ENCODE measurements around the gene VSIG10L. TPM values are rescaled to one million over a fixed set of nuclear protein-coding genes. Genes with fewer than 3 reads are reported as not detected.

Gene VSIG10L
- total RNA-seq, 4 donors from 2014 or later: 0.26 to 3.6 (median 1.7) TPM

- H3K36me3 ChIP-seq: no peaks in the 10 kb centered on the region
- no peaks in the 10 kb centered on the region for H3K9me3 ChIP-seq
- peaks cover 0 to 26% of the 10 kb centered on the region in 2 donors for H3K27me3 ChIP-seq
- TF ChIP-seq POLR2A (IDR thresholded peaks at IDR 0.05) (no peak), CTCF (IDR thresholded peaks at IDR 0.05) (no peak)
- DNase-seq: no peak
- intact Hi-C loops (cut with DNase I; ENCODE audit: low total_unique reads): no loop called here
- no peak overlapping the region for H3K4me3 ChIP-seq
- H3K4me1 ChIP-seq: no peaks in the 10 kb centered on the region
- no peak overlapping the region for H3K27ac ChIP-seq
These were observed 17.8 kb downstream of the VSIG10L start for GRCh38 chr19:51324167-51324481.

GRCh38 chr19:51323481-51324166, 18.3 kb downstream of the VSIG10L start:
- H3K9me3 ChIP-seq: no peaks in the 10 kb centered on the region
- no peak overlapping the region for H3K27ac ChIP-seq
- H3K4me1 ChIP-seq: no peaks in the 10 kb centered on the region
- DNase-seq: no peak
- intact Hi-C loops (cut with DNase I; ENCODE audit: low total_unique reads): no loop called here
- no peaks in the 10 kb centered on the region for H3K36me3 ChIP-seq
- TF ChIP-seq CTCF (IDR thresholded peaks at IDR 0.05): no peak
- TF ChIP-seq POLR2A (IDR thresholded peaks at IDR 0.05): no peak
- no peak overlapping the region for H3K4me3 ChIP-seq
- peaks cover 0 to 21% of the 10 kb centered on the region in 2 donors for H3K27me3 ChIP-seq

GRCh38 chr19:51321799-51322198, 20.1 kb downstream of the VSIG10L start:
- no peak overlapping the region for H3K4me3 ChIP-seq
- DNase-seq: no peak
- no peaks in the 10 kb centered on the region for H3K9me3 ChIP-seq
- intact Hi-C loops (cut with DNase I; ENCODE audit: low total_unique reads): no loop called here
- no peak for TF ChIP-seq POLR2A (IDR thresholded peaks at IDR 0.05)
- TF ChIP-seq CTCF (IDR thresholded peaks at IDR 0.05): no peak
- H3K4me1 ChIP-seq: no peaks in the 10 kb centered on the region
- no peak overlapping the region for H3K27ac ChIP-seq
- H3K27me3 ChIP-seq: peaks cover 0 to 3% of the 10 kb centered on the region in 2 donors
- H3K36me3 ChIP-seq: no peaks in the 10 kb centered on the region

DNA sequence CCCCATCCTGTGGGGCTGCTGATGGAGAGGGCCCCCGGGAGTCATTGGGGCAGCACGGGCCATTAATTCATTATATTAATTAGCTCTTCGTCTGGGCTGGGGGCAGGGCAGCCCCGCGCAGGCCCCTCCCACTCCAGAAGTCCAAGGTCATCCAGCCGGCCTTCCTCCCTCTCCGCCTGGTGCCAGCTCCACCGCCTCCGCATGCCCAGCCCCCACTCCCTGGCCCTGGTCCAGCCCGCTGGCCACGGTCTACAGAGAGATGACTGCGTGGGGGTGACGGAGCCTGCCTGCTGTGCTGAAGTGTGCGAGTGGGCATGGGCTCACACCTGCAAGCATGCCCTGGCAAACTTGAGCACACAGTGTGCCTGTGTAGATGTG, 21.7 kb downstream of the VSIG10L start:
- DNase-seq: no peak
- intact Hi-C loops (cut with DNase I; ENCODE audit: low total_unique reads): no loop called here
- Histone ChIP-seq H3K4me3 (no peak overlapping the region), H3K4me1 (no peaks in the 10 kb centered on the region), H3K27ac (no peak overlapping the region), H3K36me3 (no peaks in the 10 kb centered on the region), H3K9me3 (no peaks in the 10 kb centered on the region), H3K27me3 (no peaks in the 10 kb centered on the region)
- TF ChIP-seq CTCF (IDR thresholded peaks at IDR 0.05) (no peak), POLR2A (IDR thresholded peaks at IDR 0.05) (no peak)

GRCh38 chr19:51319649-51320279, 22.2 kb downstream of the VSIG10L start:
- Histone ChIP-seq H3K27ac (no peak overlapping the region), H3K4me1 (no peaks in the 10 kb centered on the region), H3K36me3 (no peaks in the 10 kb centered on the region), H3K4me3 (no peak overlapping the region), H3K27me3 (no peaks in the 10 kb centered on the region), H3K9me3 (no peaks in the 10 kb centered on the region)
- TF ChIP-seq POLR2A (IDR thresholded peaks at IDR 0.05) (no peak), CTCF (IDR thresholded peaks at IDR 0.05) (no peak)
- intact Hi-C loops (cut with DNase I; ENCODE audit: low total_unique reads): no loop called here
- DNase-seq: no peak
